ENCODE measurements around the gene LRRC27. TPM values are rescaled to one million over a fixed set of nuclear protein-coding genes. Genes with fewer than 3 reads are reported as not detected.

Gene LRRC27
- total RNA-seq, 1 donor from 2014 or later = 9.3 TPM

GRCh38 chr10:132388891-132389432 lies 57.0 kb downstream of the LRRC27 start:
- DNase-seq (ENCODE audit: low read depth) = no peak

- no peak for DNase-seq (ENCODE audit: low read depth)
Measured at GRCh38 chr10:132389433-132390169, 57.6 kb downstream of the LRRC27 start.

- DNase-seq (ENCODE audit: low read depth) = no peak
Measured at GRCh38 chr10:132390170-132390920, 58.4 kb downstream of the LRRC27 start.

GRCh38 chr10:132390921-132391675 lies 59.1 kb downstream of the LRRC27 start:
- no peak for DNase-seq (ENCODE audit: low read depth)

GRCh38 chr10:132391676-132392020 lies 59.7 kb downstream of the LRRC27 start:
- no peak for DNase-seq (ENCODE audit: low read depth)

GRCh38 chr10:132392184-132392800 lies 60.3 kb downstream of the LRRC27 start:
- no peak for DNase-seq (ENCODE audit: low read depth)

- DNase-seq (ENCODE audit: low read depth) = peak; percentile 94
Measured at GRCh38 chr10:132392811-132393694, 61.1 kb downstream of the LRRC27 start.

- DNase-seq (ENCODE audit: low read depth) = no peak
Measured at GRCh38 chr10:132393695-132394181, 61.7 kb downstream of the LRRC27 start.

- no peak for DNase-seq (ENCODE audit: low read depth)
Measured at GRCh38 chr10:132394201-132394811, 62.3 kb downstream of the LRRC27 start.

GRCh38 chr10:132394936-132395703 lies 63.1 kb downstream of the LRRC27 start:
- DNase-seq (ENCODE audit: low read depth) = no peak

GRCh38 chr10:132395704-132396493 lies 63.9 kb downstream of the LRRC27 start:
- DNase-seq (ENCODE audit: low read depth) = no peak

- DNase-seq (ENCODE audit: low read depth) = peak; percentile 72
Measured at GRCh38 chr10:132396494-132397035, 64.6 kb downstream of the LRRC27 start.

- DNase-seq (ENCODE audit: low read depth) = no peak
Measured at GRCh38 chr10:132397036-132397541, 65.1 kb downstream of the LRRC27 start, which contains the start of gene PWWP2B. Gene PWWP2B, plus strand, starts transcription at chr10:132397200. Its CDS starts 27 bp downstream, at chr10:132397227.

- peak; percentile 69 for DNase-seq (ENCODE audit: low read depth)
Measured at GRCh38 chr10:132397671-132398565, 65.9 kb downstream of the LRRC27 start.

GRCh38 chr10:132398566-132398991 lies 66.6 kb downstream of the LRRC27 start:
- no peak for DNase-seq (ENCODE audit: low read depth)

Measured in myocyte (in vitro differentiated cells).